HCT116 (cell line): Measurements from ENCODE around the gene PSMD4. TPM values are rescaled to one million over a fixed set of nuclear protein-coding genes. Genes with fewer than 3 reads are reported as not detected.

Experiments used
- ATAC-seq: fragments of 200-7000 bp; cut with Tn5 transposase; 2 replicates; pipeline ENCODE4 v1.9.1; 2020; ENCODE audit warnings: mild to moderate bottlenecking, moderate library complexity
- BruUV-seq: library from RNA; stranded (reverse); fragments of 400-500 nt; replicated peaks from 2 replicates; lab custom pipeline; 2021; lab: Mats Ljungman, UMichigan
- CTCF ChIA-PET: fragments of 300-600 bp; sonication (Branson Sonifier 250); formaldehyde crosslinking; loops from one replicate; lab custom pipeline; 2021; ENCODE audit warnings: antibody characterized with exemption; lab: Charles Lee
- POLR2A ChIA-PET: fragments of 300-600, 350-600 bp; sonication (Branson Sonifier 250); formaldehyde crosslinking; loops from one replicate; lab custom pipeline; 2021; ENCODE audit warnings: antibody characterized with exemption; lab: Charles Lee
- RAD21 ChIA-PET, 2 experiments: fragments of 300-600 bp; sonication (Branson Sonifier 250); formaldehyde crosslinking; loops; one replicate each; lab custom pipeline; 2023; ENCODE audit warnings: low total read pairs in 2 of 2; ENCODE audit not compliant: uncharacterized antibody in 2 of 2, unreplicated experiment in 2 of 2, low non-redundant PET in 1 of 2; lab: Charles Lee
- DNase-seq: peaks from one replicate; pipeline ENCODE4 v3.0.0-alpha.2; 2010; ENCODE audit warnings: low read depth, low spot score
- H2AFZ ChIP-seq: fragments of 200-600 bp; shearing (Covaris generic), sonication (generic); 2 replicates; pipeline ENCODE4 v1.6.1; 2017; ENCODE audit warnings: low read depth, mixed run types, mixed read lengths, antibody characterized with exemption, low read length; ENCODE audit not compliant: poor library complexity, severe bottlenecking
- H3K27ac ChIP-seq: 2 replicates; pipeline ENCODE4 v1.5.1; 2012; ENCODE audit warnings: low read depth, low read length
- H3K27me3 ChIP-seq: fragments of 200-600 bp; sonication (generic); 2 replicates; pipeline ENCODE4 v1.6.1; 2016; ENCODE audit warnings: mixed run types, low read length, mixed read lengths; ENCODE audit not compliant: insufficient read depth
- H3K36me3 ChIP-seq, 2 experiments: fragments of 200-500 bp in 1 of 2; fragments of 200-600 bp in 1 of 2; sonication (Bioruptor generic) in 1 of 2; sonication (generic) in 1 of 2; 2 replicates each; pipeline versions ENCODE4 v1.5.1 to v1.6.1; 2014 to 2016; ENCODE audit warnings: low read length in 2 of 2, inconsistent platforms in 1 of 2, mixed read lengths in 1 of 2, mixed run types in 1 of 2; ENCODE audit not compliant: insufficient read depth in 2 of 2, control insufficient read depth in 1 of 2
- H3K4me1 ChIP-seq, 2 experiments: fragments of 200-600 bp in 1 of 2; sonication (generic) in 1 of 2; 2 replicates each; pipeline versions ENCODE4 v1.5.1 to v1.6.1; 2012 to 2017; ENCODE audit warnings: low read length in 2 of 2, inconsistent platforms in 1 of 2, mild to moderate bottlenecking in 1 of 2, mixed read lengths in 1 of 2, mixed run types in 1 of 2, moderate library complexity in 1 of 2; ENCODE audit not compliant: insufficient read depth in 2 of 2, control insufficient read depth in 1 of 2
- H3K4me2 ChIP-seq: fragments of 200-600 bp; sonication (generic); 2 replicates; pipeline ENCODE4 v1.6.1; 2017; ENCODE audit warnings: mixed run types, low read length, mixed read lengths
- H3K4me3 ChIP-seq, 2 experiments: fragments of 200-600 bp in 1 of 2; sonication (generic) in 1 of 2; replicated peaks in 1 of 2; 2 replicates each; pipeline ENCODE4 v1.5.1; 2011 to 2016; ENCODE audit warnings: low read length in 2 of 2, control low read depth in 1 of 2, low read depth in 1 of 2, mild to moderate bottlenecking in 1 of 2, mixed read lengths in 1 of 2, mixed run types in 1 of 2
- H3K79me2 ChIP-seq: fragments of 200-600 bp; sonication (generic); 2 replicates; pipeline ENCODE4 v1.6.1; 2017; ENCODE audit warnings: mild to moderate bottlenecking, mixed run types, low read length, moderate library complexity, mixed read lengths; ENCODE audit not compliant: insufficient read depth
- H3K9ac ChIP-seq: fragments of 200-600 bp; sonication (generic); 2 replicates; pipeline ENCODE4 v1.6.1; 2016; ENCODE audit warnings: low read length, mixed read lengths
- H3K9me2 ChIP-seq: fragments of 200-600 bp; sonication (generic), shearing (Covaris generic); 2 replicates; pipeline ENCODE4 v1.6.1; 2017; ENCODE audit warnings: mixed run types, mild to moderate bottlenecking, moderate library complexity; ENCODE audit not compliant: insufficient read depth
- H3K9me3 ChIP-seq, 2 experiments: fragments of 200-500 bp in 1 of 2; fragments of 200-600 bp in 1 of 2; sonication (Bioruptor generic) in 1 of 2; sonication (generic) in 1 of 2; 2 replicates each; pipeline ENCODE4 v1.6.1; 2014 to 2017; ENCODE audit warnings: low read length in 2 of 2, mixed read lengths in 2 of 2, inconsistent platforms in 1 of 2, low read depth in 1 of 2, mild to moderate bottlenecking in 1 of 2, mixed run types in 1 of 2, moderate library complexity in 1 of 2; ENCODE audit not compliant: control insufficient read depth in 1 of 2, insufficient read depth in 1 of 2
- H4K20me1 ChIP-seq: fragments of 200-600 bp; sonication (generic), shearing (Covaris generic); 2 replicates; pipeline ENCODE4 v1.6.1; 2017; ENCODE audit warnings: mixed run types, mild to moderate bottlenecking, moderate library complexity; ENCODE audit not compliant: insufficient read depth
- CBX3 ChIP-seq: IDR thresholded peaks from 2 replicates; pipeline ENCODE4 v1.6.1; 2012; ENCODE audit warnings: low read depth
- EGR1 ChIP-seq: IDR thresholded peaks from 2 replicates; pipeline ENCODE4 v1.6.1; 2012; ENCODE audit warnings: low read depth
- EZH2phosphoT487 ChIP-seq: fragments of 200-600 bp; IDR thresholded peaks from 2 replicates; pipeline ENCODE4 v1.6.1; 2018; ENCODE audit warnings: antibody characterized with exemption, borderline replicate concordance
- FOSL1 ChIP-seq: IDR thresholded peaks from 2 replicates; pipeline ENCODE4 v1.6.1; 2012; ENCODE audit warnings: low read depth
- POLR2A ChIP-seq: IDR thresholded peaks from 2 replicates; pipeline ENCODE4 v1.7.0; 2011; ENCODE audit warnings: borderline replicate concordance; ENCODE audit not compliant: insufficient read depth, insufficient read length; ENCODE audit errors: extremely low read depth
- POLR2AphosphoS5 ChIP-seq: IDR thresholded peaks from 2 replicates; pipeline ENCODE4 v1.6.1; 2011; ENCODE audit warnings: mild to moderate bottlenecking, low read depth, low read length, moderate library complexity
- SP1 ChIP-seq: IDR thresholded peaks from 2 replicates; pipeline ENCODE4 v1.6.1; 2012; ENCODE audit warnings: low read depth
- TCF7L2 ChIP-seq: IDR thresholded peaks from 2 replicates; pipeline ENCODE4 v1.7.0; 2011; ENCODE audit warnings: borderline replicate concordance, inconsistent platforms; ENCODE audit not compliant: insufficient read depth, insufficient read length; ENCODE audit errors: extremely low read depth
- YY1 ChIP-seq: IDR thresholded peaks from 2 replicates; pipeline ENCODE4 v1.6.1; 2011; ENCODE audit warnings: low read length, low read depth, moderate library complexity, mild to moderate bottlenecking; ENCODE audit not compliant: insufficient replicate concordance; ENCODE audit errors: extremely low read depth
- intact Hi-C: fragments of 100-400 bp; cut with micrococcal nuclease; formaldehyde crosslinking; loops from 2 replicates; pipeline ENCODE4 v1.10.0; 2022
- total RNA-seq: library from RNA; stranded (reverse); gene quantifications from one replicate; pipeline ENCODE4 v1.2.1, GENCODE V29; 2021; ENCODE audit not compliant: unreplicated experiment
- TF ChIP-seq, protein P1 (sequence below), 3 experiments: fragments of 200-600 bp in 1 of 3; sonication (generic) in 1 of 3; IDR thresholded peaks in 2 of 3; conservative IDR thresholded peaks in 1 of 3; 2 replicates each; pipeline ENCODE4 v1.5.1; 2012 to 2017; ENCODE audit warnings: low read depth in 2 of 3, low read length in 2 of 3, antibody characterized with exemption in 1 of 3, borderline replicate concordance in 1 of 3, control low read depth in 1 of 3, mild to moderate bottlenecking in 1 of 3, mixed read lengths in 1 of 3, mixed run types in 1 of 3, moderate library complexity in 1 of 3; ENCODE audit not compliant: insufficient read depth in 1 of 3
- TF ChIP-seq, protein P2 (sequence below): IDR thresholded peaks from 2 replicates; pipeline ENCODE4 v1.6.1; 2012
- TF ChIP-seq, protein P3 (sequence below): IDR thresholded peaks from 2 replicates; pipeline ENCODE4 v1.6.1; 2011; ENCODE audit warnings: mild to moderate bottlenecking, low read length, moderate library complexity; ENCODE audit not compliant: insufficient replicate concordance; ENCODE audit errors: extremely low read depth

Gene PSMD4
- total RNA-seq, 1 experiment from 2014 or later: 225 TPM

- RAD21 ChIA-PET: interaction anchor here in 1 of 2 experiments (1.0 to 1.3 kb wide), 4 partner anchors 20 to 453 kb away, joined by 3 to 6 read pairs (median 4); no protein-coding TSS in a partner anchor
- H3K9ac ChIP-seq: peak overlapping the region; percentile 90
- no peaks in the 10 kb centered on the region for H3K9me2 ChIP-seq
- H3K9me3 ChIP-seq: no peaks in the 10 kb centered on the region
- H3K27me3 ChIP-seq: no peaks in the 10 kb centered on the region
- H4K20me1 ChIP-seq: no peaks in the 10 kb centered on the region
- CTCF ChIA-PET: interaction anchor here (0.9 to 1.9 kb wide), 7 partner anchors 19 to 313 kb away, joined by 3 to 9 read pairs (median 4); no protein-coding TSS in a partner anchor
- BruUV-seq: TSS peak; percentile 83
- peak overlapping the region; percentile 92 for H3K27ac ChIP-seq
- peak overlapping the region; percentile 97 for H3K4me2 ChIP-seq
- POLR2A ChIA-PET: interaction anchor here (0.5 to 2.1 kb wide), 22 partner anchors 9 to 482 kb away, joined by 3 to 9 read pairs (median 4); partner anchors contain the start of genes MRPL9, PI4KB, PSMD4 and VPS72
- H3K4me3 ChIP-seq: peak overlapping the region; percentile 59 to 79
- peaks cover 11 to 25% of the 10 kb centered on the region in 2 experiments for H3K4me1 ChIP-seq
- TF ChIP-seq POLR2A (peak; percentile 49), EGR1 (no peak), CBX3 (no peak), YY1 (peak; percentile 47), POLR2AphosphoS5 (peak; percentile 59), FOSL1 (no peak), EZH2phosphoT487 (no peak), SP1 (no peak), TCF7L2 (no peak)
- TF ChIP-seq, protein P1, sequence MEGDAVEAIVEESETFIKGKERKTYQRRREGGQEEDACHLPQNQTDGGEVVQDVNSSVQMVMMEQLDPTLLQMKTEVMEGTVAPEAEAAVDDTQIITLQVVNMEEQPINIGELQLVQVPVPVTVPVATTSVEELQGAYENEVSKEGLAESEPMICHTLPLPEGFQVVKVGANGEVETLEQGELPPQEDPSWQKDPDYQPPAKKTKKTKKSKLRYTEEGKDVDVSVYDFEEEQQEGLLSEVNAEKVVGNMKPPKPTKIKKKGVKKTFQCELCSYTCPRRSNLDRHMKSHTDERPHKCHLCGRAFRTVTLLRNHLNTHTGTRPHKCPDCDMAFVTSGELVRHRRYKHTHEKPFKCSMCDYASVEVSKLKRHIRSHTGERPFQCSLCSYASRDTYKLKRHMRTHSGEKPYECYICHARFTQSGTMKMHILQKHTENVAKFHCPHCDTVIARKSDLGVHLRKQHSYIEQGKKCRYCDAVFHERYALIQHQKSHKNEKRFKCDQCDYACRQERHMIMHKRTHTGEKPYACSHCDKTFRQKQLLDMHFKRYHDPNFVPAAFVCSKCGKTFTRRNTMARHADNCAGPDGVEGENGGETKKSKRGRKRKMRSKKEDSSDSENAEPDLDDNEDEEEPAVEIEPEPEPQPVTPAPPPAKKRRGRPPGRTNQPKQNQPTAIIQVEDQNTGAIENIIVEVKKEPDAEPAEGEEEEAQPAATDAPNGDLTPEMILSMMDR (IDR thresholded peaks at IDR 0.05 in 2 of 3, conservative IDR thresholded peaks at IDR 0.05 in 1 of 3; ENCODE audit: borderline replicate concordance in 1 of 3, insufficient read depth in 1 of 3, low read depth in 2 of 3, low read length in 2 of 3): 0 out of 6 replicates have a peak, but pooled peaks of 1 of the 3 experiments have one; percentile 7
- TF ChIP-seq, protein P2, sequence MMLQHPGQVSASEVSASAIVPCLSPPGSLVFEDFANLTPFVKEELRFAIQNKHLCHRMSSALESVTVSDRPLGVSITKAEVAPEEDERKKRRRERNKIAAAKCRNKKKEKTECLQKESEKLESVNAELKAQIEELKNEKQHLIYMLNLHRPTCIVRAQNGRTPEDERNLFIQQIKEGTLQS: no peak
- TF ChIP-seq, protein P3, sequence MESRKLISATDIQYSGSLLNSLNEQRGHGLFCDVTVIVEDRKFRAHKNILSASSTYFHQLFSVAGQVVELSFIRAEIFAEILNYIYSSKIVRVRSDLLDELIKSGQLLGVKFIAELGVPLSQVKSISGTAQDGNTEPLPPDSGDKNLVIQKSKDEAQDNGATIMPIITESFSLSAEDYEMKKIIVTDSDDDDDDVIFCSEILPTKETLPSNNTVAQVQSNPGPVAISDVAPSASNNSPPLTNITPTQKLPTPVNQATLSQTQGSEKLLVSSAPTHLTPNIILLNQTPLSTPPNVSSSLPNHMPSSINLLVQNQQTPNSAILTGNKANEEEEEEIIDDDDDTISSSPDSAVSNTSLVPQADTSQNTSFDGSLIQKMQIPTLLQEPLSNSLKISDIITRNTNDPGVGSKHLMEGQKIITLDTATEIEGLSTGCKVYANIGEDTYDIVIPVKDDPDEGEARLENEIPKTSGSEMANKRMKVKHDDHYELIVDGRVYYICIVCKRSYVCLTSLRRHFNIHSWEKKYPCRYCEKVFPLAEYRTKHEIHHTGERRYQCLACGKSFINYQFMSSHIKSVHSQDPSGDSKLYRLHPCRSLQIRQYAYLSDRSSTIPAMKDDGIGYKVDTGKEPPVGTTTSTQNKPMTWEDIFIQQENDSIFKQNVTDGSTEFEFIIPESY: peak; percentile 14
- peaks cover 0 to 6% of the 10 kb centered on the region in 2 experiments; a peak in 2 of 4 replicates for H3K36me3 ChIP-seq
- peaks cover 22% of the 10 kb centered on the region for H3K79me2 ChIP-seq
- peak; percentile 52 for ATAC-seq
- intact Hi-C loops: loop anchor here (1.0 kb wide), 1 partner anchor 117 kb away; no protein-coding TSS in a partner anchor
- H2AFZ ChIP-seq: peak overlapping the region; percentile 97
- DNase-seq: peak; percentile 97
These were observed 26.9 kb downstream of the PSMD4 start for GRCh38 chr1:151281225-151281968.
